ENCODE data around the gene SCN9A.
"Not testable (repeated sequence)": the region's sequence is repeated elsewhere in the genome, so short reads cannot be mapped to it uniquely, and the experiment has no call there.

SCN9A gene

DNA sequence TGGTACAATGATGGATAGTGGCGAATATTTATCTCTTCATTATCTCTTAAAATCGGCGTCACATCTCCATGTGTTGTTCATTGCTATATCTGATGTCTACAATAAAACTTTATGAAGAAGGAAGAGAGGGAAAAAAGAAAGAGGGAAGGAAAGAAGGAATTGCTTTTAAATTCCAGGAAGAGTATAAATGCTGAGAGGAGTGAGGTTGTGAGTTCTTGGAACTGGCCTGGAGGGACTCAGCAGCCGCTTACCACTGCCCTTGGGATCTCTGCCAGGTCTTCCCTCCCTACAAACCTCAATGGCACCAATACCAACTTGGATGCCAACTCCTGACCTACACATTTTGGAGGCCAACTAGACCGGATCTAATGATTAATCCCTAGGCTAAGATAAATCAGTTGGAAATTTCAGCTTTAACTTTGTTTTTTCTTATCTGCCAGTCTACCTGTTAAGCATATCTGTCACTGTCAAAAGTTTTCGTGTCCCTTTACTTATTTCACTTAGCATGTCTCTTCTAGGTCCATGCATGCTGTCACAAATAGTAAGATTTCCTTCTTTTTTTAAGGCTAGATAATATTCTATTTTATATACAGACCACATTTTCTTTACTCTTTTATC lies 9.8 kb downstream of the SCN9A start:
- no peak for DNase-seq (ENCODE audit: low read depth in 1 of 2, low spot score in 1 of 2)
- no peak for TF ChIP-seq JUND (IDR thresholded peaks at IDR 0.05; ENCODE audit: low read depth)
- in situ Hi-C loops (cut with HindIII; ENCODE audit: low pct_unique_long_range_greater_than_20kb, low sequenced_read_pairs) = no loop called here

DNA sequence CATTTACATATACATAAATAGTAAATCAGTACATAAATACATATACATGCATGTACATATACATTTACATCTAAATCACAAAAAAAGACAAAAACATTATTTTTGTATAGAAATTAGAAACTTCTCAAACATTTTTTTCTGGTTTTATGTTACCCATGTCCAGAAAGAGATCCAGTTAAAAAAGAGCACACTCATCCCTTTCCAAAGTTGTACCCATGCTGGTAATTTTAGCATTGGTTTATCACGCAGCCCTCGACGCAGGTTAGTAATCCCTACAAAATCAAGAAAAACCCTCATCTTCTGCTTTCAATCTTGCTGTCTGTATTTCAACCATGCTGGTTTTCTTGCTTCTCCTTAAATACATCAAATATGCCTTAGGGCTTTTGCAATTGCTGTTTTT lies 10.5 kb downstream of the SCN9A start:
- in situ Hi-C loops (cut with HindIII; ENCODE audit: low pct_unique_long_range_greater_than_20kb, low sequenced_read_pairs) = no loop called here
- TF ChIP-seq JUND (IDR thresholded peaks at IDR 0.05; ENCODE audit: low read depth) = no peak
- no peak for DNase-seq (ENCODE audit: low read depth in 1 of 2, low spot score in 1 of 2)

DNA sequence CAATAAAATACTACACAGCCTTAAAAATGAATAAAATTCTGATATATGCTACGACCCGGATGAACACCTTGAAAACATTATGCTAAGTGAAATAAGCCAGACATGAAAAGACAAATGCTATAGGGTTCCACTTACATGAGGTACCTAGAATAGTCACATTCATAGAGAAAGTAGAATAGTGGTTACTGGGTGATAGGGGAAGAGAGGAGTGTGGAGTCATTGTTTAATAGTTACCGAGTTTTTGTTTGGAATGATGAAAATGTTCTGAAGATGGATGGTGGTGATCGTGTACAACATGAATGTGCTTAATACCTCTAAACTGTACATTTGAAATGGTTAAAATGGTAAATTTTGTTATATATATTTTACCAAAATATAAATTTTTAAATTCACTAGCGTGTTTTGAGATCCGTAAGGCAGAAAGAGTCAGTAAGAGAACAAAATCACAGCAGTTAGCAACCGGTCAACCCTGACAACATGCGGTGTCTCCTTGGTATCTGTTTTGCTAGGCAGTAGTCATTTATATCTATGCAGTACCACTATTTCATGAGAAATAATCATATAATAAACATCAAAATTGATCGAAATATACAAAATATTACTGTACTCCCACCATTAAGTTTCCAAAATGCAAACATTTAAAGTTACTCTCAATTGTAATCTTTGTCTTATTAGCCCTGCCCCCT lies 11.1 kb downstream of the SCN9A start:
- TF ChIP-seq JUND (IDR thresholded peaks at IDR 0.05; ENCODE audit: low read depth) = no peak
- in situ Hi-C loops (cut with HindIII; ENCODE audit: low pct_unique_long_range_greater_than_20kb, low sequenced_read_pairs) = no loop called here
- no peak for DNase-seq (ENCODE audit: low read depth in 1 of 2, low spot score in 1 of 2)

DNA sequence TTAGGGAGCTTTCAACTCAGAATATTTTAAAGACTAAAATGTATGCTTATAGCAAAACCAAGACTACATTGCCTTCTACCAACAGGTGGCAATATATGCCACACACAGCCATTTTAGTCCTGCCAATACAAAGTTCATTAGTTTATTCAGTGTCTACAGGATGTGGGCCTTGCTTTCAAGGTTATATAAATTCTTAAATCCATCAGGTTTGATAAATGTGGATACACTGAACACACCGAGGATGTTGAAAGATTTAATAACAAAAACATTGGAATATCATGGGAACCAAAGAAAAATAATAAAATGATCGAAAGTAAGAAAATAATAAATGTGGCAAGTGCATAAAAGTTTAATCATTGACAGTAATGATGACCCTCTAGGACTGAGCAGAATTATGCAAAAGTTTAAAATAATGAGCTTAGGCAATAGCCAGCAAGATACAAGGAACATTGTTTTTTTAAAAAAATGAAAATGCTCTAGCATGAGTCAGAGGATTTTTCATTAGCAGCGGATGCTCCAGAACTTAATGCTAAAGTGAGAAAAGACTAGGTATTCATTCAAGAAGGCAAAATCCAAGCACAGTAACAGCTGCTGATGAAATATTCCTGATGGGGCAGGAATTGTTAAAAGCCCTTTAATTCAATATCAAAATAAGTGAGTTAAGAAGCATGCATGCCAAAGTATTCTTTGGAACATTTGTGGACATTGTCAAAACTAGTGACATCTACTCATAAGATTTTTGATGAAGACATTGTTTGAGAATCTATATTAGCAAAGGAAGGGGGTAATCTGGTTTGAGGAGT lies 14.2 kb downstream of the SCN9A start:
- peak in 1 of 2 experiments; percentile 46 for DNase-seq (ENCODE audit: low read depth in 1 of 2, low spot score in 1 of 2)
- in situ Hi-C loops (cut with HindIII; ENCODE audit: low pct_unique_long_range_greater_than_20kb, low sequenced_read_pairs) = no loop called here
- no peak for TF ChIP-seq JUND (IDR thresholded peaks at IDR 0.05; ENCODE audit: low read depth)

DNA sequence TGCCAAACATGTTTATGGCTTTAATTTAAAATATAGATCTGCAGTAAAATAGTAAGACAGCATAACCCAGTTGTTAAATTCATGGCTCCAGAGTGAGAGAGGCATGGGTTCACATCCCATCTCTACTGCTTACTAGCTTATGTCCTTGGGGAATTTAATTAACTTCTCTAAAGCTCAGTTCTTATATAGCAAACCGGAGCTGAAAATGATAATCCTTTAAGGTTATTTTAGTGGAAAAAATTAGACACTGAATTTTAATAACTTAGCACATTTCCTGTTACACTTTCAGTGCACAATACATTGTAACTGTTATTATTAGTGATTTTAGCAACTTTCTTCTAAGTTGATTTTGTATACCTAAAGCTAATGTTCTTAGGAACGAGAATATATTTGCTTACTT lies 14.8 kb downstream of the SCN9A start:
- no peak for DNase-seq (ENCODE audit: low read depth in 1 of 2, low spot score in 1 of 2)
- in situ Hi-C loops (cut with HindIII; ENCODE audit: low pct_unique_long_range_greater_than_20kb, low sequenced_read_pairs) = no loop called here
- TF ChIP-seq JUND (IDR thresholded peaks at IDR 0.05; ENCODE audit: low read depth) = no peak

DNA sequence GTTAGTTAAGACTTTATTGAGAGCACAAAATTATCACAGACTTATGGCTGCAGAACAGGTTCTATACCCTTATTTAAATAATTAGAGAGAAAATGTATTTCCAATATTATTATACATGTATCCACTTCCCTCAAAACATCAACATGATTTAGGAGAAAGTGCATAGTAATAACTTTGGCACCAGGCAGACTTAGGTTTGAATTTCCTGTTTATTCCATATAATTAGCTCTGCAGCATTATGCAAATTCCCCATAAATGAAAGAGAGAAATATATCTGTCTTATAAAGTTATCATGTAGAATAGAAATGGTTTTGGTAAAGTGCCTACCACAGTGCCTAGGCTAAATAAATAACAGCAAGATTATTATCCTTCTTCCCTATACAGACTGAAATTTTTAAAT lies 15.3 kb downstream of the SCN9A start:
- in situ Hi-C loops (cut with HindIII; ENCODE audit: low pct_unique_long_range_greater_than_20kb, low sequenced_read_pairs) = no loop called here
- DNase-seq (ENCODE audit: low read depth in 1 of 2, low spot score in 1 of 2) = no peak
- TF ChIP-seq JUND (IDR thresholded peaks at IDR 0.05; ENCODE audit: low read depth) = no peak

DNA sequence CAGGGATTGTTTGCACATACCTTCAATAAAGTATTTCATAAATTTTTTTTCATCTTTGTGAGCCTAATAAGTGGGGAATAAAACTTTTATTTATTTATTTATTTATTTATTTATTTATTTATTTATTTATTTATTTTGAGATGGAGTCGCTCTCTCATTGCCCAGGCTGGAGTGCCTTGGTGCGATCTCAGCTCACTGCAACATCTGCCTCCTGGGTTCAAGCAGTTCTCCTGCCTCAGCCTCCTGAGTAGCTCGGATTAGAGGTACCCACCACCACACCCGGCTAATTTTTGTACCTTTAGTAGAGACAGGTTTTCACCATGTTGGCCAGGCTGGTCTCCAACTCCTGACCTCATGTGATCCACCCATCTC lies 17.8 kb downstream of the SCN9A start:
- in situ Hi-C loops (cut with HindIII; ENCODE audit: low pct_unique_long_range_greater_than_20kb, low sequenced_read_pairs); DNase-seq (ENCODE audit: low read depth in 1 of 2, low spot score in 1 of 2): not testable (repeated sequence)

DNA sequence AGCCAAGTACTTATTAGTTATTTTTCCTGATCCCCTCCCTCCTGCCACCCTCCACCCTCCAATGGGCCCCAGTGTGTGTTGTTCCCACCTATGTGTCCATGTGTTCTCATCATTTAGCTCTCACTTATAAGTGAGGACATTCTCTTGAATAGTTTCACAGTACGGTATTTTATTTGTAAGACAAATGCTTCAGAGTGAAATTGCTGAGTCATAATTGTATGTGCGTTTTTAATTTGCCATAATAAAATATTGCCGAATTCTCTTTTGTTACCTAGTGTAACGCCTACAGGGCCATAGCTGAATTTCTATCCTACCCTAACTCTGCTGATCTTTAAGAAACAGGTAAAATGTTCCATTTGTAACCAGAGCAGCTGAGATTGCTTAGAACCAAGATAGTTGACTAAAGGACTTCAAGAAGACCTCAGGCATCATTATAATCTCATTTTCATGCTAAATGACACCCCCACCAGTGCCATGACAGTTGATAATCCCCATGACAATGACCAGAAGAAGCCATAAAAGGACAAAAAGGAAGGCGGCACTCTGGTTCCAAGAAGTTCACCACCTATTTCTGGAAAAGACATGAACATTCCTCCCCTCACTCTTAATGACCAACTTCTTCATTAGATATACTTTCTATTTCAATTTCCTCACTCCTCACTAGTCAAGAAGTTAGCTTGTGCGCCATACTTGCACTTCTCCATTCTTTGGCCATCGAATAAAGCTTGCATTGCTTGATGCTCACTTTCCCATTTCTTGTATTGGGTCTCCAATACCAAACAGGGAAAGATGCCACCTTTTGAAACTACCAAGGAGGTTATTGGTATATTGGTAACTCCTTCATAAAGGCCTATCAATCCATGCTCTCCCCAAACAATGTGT lies 18.4 kb downstream of the SCN9A start:
- TF ChIP-seq JUND (IDR thresholded peaks at IDR 0.05; ENCODE audit: low read depth) = no peak
- in situ Hi-C loops (cut with HindIII; ENCODE audit: low pct_unique_long_range_greater_than_20kb, low sequenced_read_pairs) = no loop called here
- no peak for DNase-seq (ENCODE audit: low read depth in 1 of 2, low spot score in 1 of 2)

DNA sequence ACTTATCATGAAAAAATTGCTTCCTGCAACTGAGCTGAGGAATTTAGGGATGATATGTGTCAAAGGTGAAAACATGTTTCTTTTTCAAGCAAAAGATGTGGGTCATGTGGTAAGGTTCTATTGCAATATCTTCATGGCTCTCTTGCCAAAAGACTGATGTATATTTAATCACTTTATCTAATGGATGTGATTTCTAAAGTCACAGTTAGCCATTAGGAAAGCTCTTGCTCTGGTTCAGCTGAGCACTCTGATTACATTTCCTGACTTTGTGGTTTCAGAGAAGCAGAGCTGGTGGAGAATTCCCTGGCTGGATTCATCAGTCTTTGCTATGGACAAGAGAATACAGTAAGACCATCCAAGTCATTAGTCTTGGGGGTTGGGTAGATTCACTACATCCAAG lies 24.4 kb downstream of the SCN9A start:
- TF ChIP-seq JUND (IDR thresholded peaks at IDR 0.05; ENCODE audit: low read depth) = no peak
- no peak for DNase-seq (ENCODE audit: low read depth in 1 of 2, low spot score in 1 of 2)

DNA sequence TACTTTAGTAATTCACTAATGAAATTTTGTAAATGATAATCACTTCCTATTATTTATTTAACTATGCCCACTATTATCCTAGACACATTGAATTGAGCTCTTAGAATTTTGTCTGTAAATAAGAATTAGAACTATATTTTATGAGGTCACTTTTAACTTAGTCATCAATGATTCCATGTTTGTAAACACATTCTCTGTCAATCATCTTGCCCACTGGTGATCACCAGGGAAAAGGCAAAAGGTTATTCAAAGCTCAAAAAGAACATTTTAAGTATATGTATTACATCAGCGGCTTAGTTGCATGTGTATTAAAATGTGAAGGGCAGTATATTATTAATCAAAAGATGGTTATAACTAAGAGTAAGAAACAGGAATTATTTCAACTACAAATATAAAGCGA lies 25.2 kb downstream of the SCN9A start:
- no peak for DNase-seq (ENCODE audit: low read depth in 1 of 2, low spot score in 1 of 2)
- no peak for TF ChIP-seq JUND (IDR thresholded peaks at IDR 0.05; ENCODE audit: low read depth)
- in situ Hi-C loops (cut with HindIII; ENCODE audit: low pct_unique_long_range_greater_than_20kb, low sequenced_read_pairs) = no loop called here

More for the DNA sequence above, 24.4 kb downstream of the SCN9A start:
- in situ Hi-C loops (cut with HindIII; ENCODE audit: low pct_unique_long_range_greater_than_20kb, low sequenced_read_pairs) = no loop called here

DNA sequence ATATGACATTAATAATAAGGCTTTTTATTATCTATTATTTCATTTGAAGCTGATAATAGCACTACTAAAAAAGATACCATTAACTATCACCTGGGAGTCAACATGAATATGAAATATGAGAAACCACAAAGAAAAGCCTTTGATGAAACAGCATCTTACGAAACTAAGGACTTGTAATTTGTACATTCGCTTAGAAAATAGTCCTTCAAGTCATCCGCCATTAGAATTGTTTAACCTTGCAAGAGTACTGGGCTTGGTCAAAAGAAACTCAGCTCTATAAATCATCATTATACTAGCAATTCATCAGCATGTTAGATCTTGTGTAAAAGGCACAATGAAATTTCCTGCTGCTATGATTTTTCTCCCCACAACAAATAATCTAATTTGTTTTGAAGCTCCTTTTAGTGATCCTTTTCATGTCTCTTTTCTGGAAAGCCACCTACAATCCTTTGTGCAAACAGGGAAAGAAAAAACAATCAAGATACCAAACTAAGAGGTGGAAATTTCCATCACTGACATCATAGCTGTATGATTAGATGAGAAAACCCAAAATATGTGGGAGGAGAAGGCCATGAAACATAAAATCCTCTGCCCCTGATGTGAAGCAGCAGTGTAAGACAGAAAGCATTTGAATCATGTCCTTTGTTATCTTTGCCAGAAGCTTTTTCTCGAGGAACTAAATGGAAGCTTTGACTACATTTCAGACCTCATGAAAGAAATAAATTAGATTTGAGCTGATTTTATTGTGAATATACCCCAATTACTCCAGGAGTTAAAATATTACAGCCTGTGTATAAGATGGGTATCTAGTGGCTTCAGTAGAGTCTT lies 31.2 kb downstream of the SCN9A start:
- no peak for DNase-seq (ENCODE audit: low read depth in 1 of 2, low spot score in 1 of 2)
- TF ChIP-seq JUND (IDR thresholded peaks at IDR 0.05; ENCODE audit: low read depth) = no peak
- in situ Hi-C loops (cut with HindIII; ENCODE audit: low pct_unique_long_range_greater_than_20kb, low sequenced_read_pairs) = no loop called here

DNA sequence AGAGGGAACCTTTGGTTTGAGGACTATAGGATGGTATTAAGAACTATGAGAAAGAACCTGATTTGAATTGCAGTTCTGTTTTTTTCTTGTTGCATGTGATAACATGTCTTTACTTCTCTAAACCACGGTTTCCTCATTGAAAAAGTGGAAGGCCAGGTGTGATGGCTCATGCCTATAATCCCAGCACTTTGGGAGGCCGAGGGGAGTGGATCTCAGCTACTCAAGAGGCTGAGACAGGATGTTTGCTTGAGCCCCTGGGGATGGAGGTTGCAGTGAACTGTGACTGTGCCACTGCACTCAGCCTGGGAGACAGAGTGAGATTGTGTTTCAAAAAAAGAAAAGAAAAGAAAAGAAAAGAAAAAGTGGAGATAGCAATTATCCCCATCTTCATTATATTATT lies 32.3 kb downstream of the SCN9A start:
- DNase-seq (ENCODE audit: low read depth in 1 of 2, low spot score in 1 of 2) = no peak
- in situ Hi-C loops (cut with HindIII; ENCODE audit: low pct_unique_long_range_greater_than_20kb, low sequenced_read_pairs) = no loop called here
- no peak for TF ChIP-seq JUND (IDR thresholded peaks at IDR 0.05; ENCODE audit: low read depth)

Data from T47D (cell line).